Loucy (cell line): Measurements from ENCODE around the gene JAZF1.

Experiments
- H2AFZ ChIP-seq: fragments of 200-600 bp; sonication (generic); 2 replicates; pipeline ENCODE4 v1.6.0; 2016; ENCODE audit warnings: antibody characterized with exemption, mild to moderate bottlenecking, low read length, moderate library complexity
- H3F3A ChIP-seq: fragments of 200-600 bp; 2 replicates; pipeline ENCODE4 v1.6.0; 2016; ENCODE audit warnings: antibody characterized with exemption, low read depth, mild to moderate bottlenecking
- H3K27me3 ChIP-seq: fragments of 200-600 bp; sonication (generic); 2 replicates; pipeline ENCODE4 v1.6.1; 2014; ENCODE audit warnings: low read length, mild to moderate bottlenecking; ENCODE audit not compliant: insufficient read depth, poor library complexity, severe bottlenecking
- H3K36me3 ChIP-seq: fragments of 200-600 bp; sonication (generic); 2 replicates; pipeline ENCODE4 v1.6.1; 2016; ENCODE audit warnings: low read length; ENCODE audit not compliant: insufficient read depth
- H3K4me1 ChIP-seq: fragments of 200-600 bp; sonication (generic); 2 replicates; pipeline ENCODE4 v1.5.1; 2014; ENCODE audit warnings: low read length, mild to moderate bottlenecking; ENCODE audit not compliant: insufficient read depth, poor library complexity, severe bottlenecking
- H3K4me2 ChIP-seq: fragments of 200-600 bp; sonication (generic); 2 replicates; pipeline ENCODE4 v1.6.0; 2014; ENCODE audit warnings: antibody characterized with exemption, low read length, low read depth, mild to moderate bottlenecking; ENCODE audit not compliant: poor library complexity, severe bottlenecking
- H3K4me3 ChIP-seq: fragments of 200-600 bp; sonication (generic); 2 replicates; pipeline ENCODE4 v1.5.1; 2014; ENCODE audit warnings: low read length, mild to moderate bottlenecking, mixed read lengths; ENCODE audit not compliant: poor library complexity, severe bottlenecking
- H3K79me2 ChIP-seq: fragments of 200-600 bp; sonication (generic); 2 replicates; pipeline ENCODE4 v1.6.1; 2014; ENCODE audit warnings: low read length; ENCODE audit not compliant: insufficient read depth
- H3K9ac ChIP-seq: fragments of 200-600 bp; sonication (generic); 2 replicates; pipeline ENCODE4 v1.6.0; 2014; ENCODE audit warnings: mild to moderate bottlenecking, low read depth, low read length, moderate library complexity; ENCODE audit not compliant: poor library complexity, severe bottlenecking
- H3K9me2 ChIP-seq: fragments of 200-600 bp; sonication (generic); replicated peaks from 2 replicates; pipeline ENCODE4 v1.6.1; 2016; ENCODE audit warnings: low read depth, low read length, mixed read lengths
- H3K9me3 ChIP-seq: fragments of 200-600 bp; sonication (generic); 2 replicates; pipeline ENCODE4 v1.6.1; 2014; ENCODE audit warnings: mild to moderate bottlenecking, antibody characterized with exemption, low read length, low read depth; ENCODE audit not compliant: insufficient read depth
- H4K20me1 ChIP-seq: fragments of 200-600 bp; sonication (generic); 2 replicates; pipeline ENCODE4 v1.6.0; 2014; ENCODE audit warnings: antibody characterized with exemption, low read length, mild to moderate bottlenecking; ENCODE audit not compliant: insufficient read depth, poor library complexity, severe bottlenecking
- EZH2phosphoT487 ChIP-seq: fragments of 200-600 bp; IDR thresholded peaks from 2 replicates; pipeline ENCODE4 v1.6.1; 2018; ENCODE audit warnings: antibody characterized with exemption, mild to moderate bottlenecking, moderate library complexity, borderline replicate concordance
- TF ChIP-seq, protein P1 (sequence below): fragments of 200-600 bp; sonication (generic); conservative IDR thresholded peaks from 2 replicates; pipeline ENCODE4 v1.5.1; 2014; ENCODE audit warnings: mild to moderate bottlenecking, antibody characterized with exemption, low read length

Gene JAZF1

DNA sequence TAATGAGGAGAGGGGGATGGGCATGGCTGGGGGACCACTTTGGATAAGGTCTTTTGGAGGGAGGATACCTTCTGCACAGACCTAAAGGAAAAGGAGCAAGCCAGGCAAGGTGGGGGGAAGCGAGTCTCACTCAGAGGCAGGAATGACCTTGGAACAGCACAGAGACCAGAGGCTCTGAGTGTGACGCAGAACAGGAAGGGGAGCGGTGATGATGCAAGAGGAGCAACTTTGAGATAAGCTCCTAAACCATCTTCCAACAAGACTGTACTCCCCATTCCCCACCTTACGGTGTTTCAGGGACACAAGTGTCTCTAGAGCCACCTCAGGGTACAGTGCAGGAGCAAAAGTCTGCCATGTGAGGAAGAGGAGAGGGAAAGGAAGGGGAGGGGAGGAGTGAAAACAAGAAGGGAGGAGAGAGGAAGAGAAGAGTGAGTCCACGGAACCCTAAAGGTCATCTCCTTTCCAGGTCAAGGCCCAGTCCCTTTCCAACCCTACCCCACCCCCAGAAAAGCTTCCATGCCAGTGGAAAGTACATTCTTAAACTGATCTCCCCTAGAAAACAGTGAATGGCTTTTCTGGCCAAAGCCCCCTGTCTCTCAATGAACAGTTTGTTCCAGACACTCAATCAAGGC lies 54.1 kb downstream of the JAZF1 start:
- no peaks in the 10 kb centered on the region for H3K79me2 ChIP-seq
- no peaks in the 10 kb centered on the region for H3F3A ChIP-seq
- H3K9me2 ChIP-seq = no peaks in the 10 kb centered on the region
- no peak overlapping the region for H3K4me3 ChIP-seq
- H4K20me1 ChIP-seq = no peaks in the 10 kb centered on the region
- no peak for TF ChIP-seq EZH2phosphoT487
- TF ChIP-seq, protein P1, sequence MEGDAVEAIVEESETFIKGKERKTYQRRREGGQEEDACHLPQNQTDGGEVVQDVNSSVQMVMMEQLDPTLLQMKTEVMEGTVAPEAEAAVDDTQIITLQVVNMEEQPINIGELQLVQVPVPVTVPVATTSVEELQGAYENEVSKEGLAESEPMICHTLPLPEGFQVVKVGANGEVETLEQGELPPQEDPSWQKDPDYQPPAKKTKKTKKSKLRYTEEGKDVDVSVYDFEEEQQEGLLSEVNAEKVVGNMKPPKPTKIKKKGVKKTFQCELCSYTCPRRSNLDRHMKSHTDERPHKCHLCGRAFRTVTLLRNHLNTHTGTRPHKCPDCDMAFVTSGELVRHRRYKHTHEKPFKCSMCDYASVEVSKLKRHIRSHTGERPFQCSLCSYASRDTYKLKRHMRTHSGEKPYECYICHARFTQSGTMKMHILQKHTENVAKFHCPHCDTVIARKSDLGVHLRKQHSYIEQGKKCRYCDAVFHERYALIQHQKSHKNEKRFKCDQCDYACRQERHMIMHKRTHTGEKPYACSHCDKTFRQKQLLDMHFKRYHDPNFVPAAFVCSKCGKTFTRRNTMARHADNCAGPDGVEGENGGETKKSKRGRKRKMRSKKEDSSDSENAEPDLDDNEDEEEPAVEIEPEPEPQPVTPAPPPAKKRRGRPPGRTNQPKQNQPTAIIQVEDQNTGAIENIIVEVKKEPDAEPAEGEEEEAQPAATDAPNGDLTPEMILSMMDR = no peak
- no peaks in the 10 kb centered on the region for H3K36me3 ChIP-seq
- no peaks in the 10 kb centered on the region for H3K27me3 ChIP-seq
- no peak overlapping the region for H3K9ac ChIP-seq
- H3K4me2 ChIP-seq = no peak overlapping the region
- no peak overlapping the region for H2AFZ ChIP-seq
- H3K4me1 ChIP-seq = peaks cover 16% of the 10 kb centered on the region
- H3K9me3 ChIP-seq = no peaks in the 10 kb centered on the region

DNA sequence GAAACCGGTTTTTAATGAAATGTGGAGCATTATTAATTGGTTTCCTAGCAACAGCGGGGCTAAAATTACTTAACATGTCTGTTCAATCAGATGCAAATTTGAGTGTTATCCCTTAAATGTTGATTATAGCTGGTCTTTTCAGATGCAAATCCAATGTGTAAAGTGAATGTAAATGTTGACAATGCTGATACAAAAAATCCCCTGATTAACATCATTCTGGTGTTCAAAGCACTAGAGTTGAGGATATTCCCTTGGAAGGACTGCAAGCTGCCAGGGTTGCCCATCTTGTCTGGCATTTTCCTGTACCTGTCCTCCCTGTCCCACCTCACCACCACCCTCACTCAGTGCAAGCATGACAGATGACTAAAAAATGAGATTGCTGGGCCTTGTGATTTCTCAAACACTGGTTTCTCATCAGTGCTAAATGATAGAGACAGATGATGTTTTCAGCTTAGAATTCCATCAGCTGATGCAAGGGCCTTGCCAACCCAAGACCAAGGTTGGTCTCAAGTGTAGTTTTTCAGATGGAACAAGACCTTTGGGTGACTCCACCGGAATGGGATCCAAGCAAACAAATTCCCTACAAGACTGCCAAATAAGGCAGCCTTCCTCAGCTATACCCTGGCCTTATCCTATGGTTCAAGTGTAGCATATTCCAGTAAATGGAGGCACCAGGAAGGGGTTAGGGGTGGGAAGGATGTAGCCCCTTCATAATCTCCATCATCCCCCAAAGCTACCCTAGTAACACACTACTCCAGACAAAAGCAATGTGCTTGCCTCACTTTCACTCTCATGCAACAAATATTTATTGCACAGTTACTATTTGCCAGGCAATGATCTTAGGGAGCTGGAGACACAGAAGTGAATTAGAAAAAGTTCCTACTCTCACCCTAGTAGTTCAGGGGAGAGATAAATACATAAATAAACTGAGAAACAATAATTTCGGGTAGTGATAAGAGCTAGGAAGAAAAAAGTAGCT lies 54.9 kb downstream of the JAZF1 start:
- Histone ChIP-seq H3K4me3 (no peak overlapping the region), H3F3A (no peaks in the 10 kb centered on the region), H3K4me2 (no peak overlapping the region), H3K9ac (no peak overlapping the region), H3K4me1 (peaks cover 23% of the 10 kb centered on the region), H3K9me2 (no peaks in the 10 kb centered on the region), H3K9me3 (no peaks in the 10 kb centered on the region), H3K79me2 (no peaks in the 10 kb centered on the region), H2AFZ (no peak overlapping the region), H3K27me3 (no peaks in the 10 kb centered on the region), H4K20me1 (no peaks in the 10 kb centered on the region), H3K36me3 (no peaks in the 10 kb centered on the region)
- no peak for TF ChIP-seq EZH2phosphoT487
- TF ChIP-seq, protein P1 = no peak

DNA sequence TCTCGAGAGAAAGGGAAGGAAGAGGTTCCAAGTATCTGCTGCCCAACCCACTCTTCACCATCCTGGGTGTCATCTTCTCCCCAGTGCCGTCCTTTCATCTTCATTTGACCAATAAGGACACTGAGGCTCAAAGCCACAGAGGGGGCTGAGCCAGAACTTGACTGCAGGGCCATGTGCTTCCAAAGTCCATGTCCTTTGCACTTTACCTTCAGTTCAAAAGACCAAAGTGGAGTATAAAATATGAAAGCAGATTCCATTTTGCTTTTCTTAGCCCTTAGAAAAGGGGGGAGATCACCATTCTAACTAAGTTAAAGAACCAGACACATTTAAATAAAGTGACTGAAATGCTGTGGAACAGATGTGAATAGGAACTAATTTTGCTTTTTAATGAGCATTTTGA lies 56.2 kb downstream of the JAZF1 start:
- H3K9ac ChIP-seq = no peak overlapping the region
- no peak for TF ChIP-seq EZH2phosphoT487
- TF ChIP-seq, protein P1 = no peak
- peaks cover 36% of the 10 kb centered on the region for H3K4me1 ChIP-seq
- no peaks in the 10 kb centered on the region for H3K36me3 ChIP-seq
- H3K9me3 ChIP-seq = no peaks in the 10 kb centered on the region
- H3K9me2 ChIP-seq = no peaks in the 10 kb centered on the region
- no peak overlapping the region for H2AFZ ChIP-seq
- H3K27me3 ChIP-seq = no peaks in the 10 kb centered on the region
- no peak overlapping the region for H3K4me3 ChIP-seq
- no peak overlapping the region for H3K4me2 ChIP-seq
- H4K20me1 ChIP-seq = no peaks in the 10 kb centered on the region
- no peaks in the 10 kb centered on the region for H3K79me2 ChIP-seq
- 0 out of 2 replicates have a peak, but pooled peaks cover 2% of the 10 kb centered on the region for H3F3A ChIP-seq
